HepG2 (cell line): ENCODE measurements around the gene ACAP3. TPM values are rescaled to one million over a fixed set of nuclear protein-coding genes. Genes with fewer than 3 reads are reported as not detected.
A peak's percentile ranks its signal among the peaks of the same experiment; 100 is the strongest.

Source experiments
- CCDC6 ChIP-seq: sonication (generic); formaldehyde crosslinking; IDR thresholded peaks from 2 replicates; pipeline ENCODE4 v1.8.1; 2022; ENCODE audit warnings: mild to moderate bottlenecking, missing genetic modification reagents, moderate library complexity
- NR3C1 ChIP-seq: sonication (generic); formaldehyde crosslinking; IDR thresholded peaks from 2 replicates; pipeline ENCODE4 v1.4.0; 2020; ENCODE audit warnings: missing genetic modification reagents
- ZNF17 ChIP-seq: sonication (generic); formaldehyde crosslinking; IDR thresholded peaks from 2 replicates; pipeline ENCODE4 v1.5.0; 2020; ENCODE audit warnings: mild to moderate bottlenecking, missing genetic modification reagents
- polyA plus RNA-seq, 8 experiments: library from polyadenylated mRNA; depleted of rRNA in 3 of 8; stranded (reverse) in 7 of 8; unstranded in 1 of 8; fragments of >200 nt; fragmentation: Illumina TruSeq in 4 of 8; extraction: Trizol in 4 of 8; gene quantifications; 2 replicates each; pipeline versions ENCODE4 v1.2.1 to v1.2.3, GENCODE V29; 2011 to 2016; ENCODE audit warnings: low read depth in 4 of 8, missing spikeins in 1 of 8, mixed read lengths in 1 of 8; ENCODE audit not compliant: insufficient read depth in 1 of 8
- total RNA-seq, 5 experiments: library from RNA; depleted of rRNA; stranded (reverse); fragments of >200 nt; fragmentation: Illumina TruSeq; extraction: Trizol; gene quantifications; 2 replicates each; pipeline ENCODE4 v1.2.3, GENCODE V29; 2016; ENCODE audit warnings: low read depth in 1 of 5
- TF ChIP-seq, protein P1 (sequence below): sonication (generic); formaldehyde crosslinking; IDR thresholded peaks from 2 replicates; pipeline ENCODE4 v1.5.0; 2020; ENCODE audit warnings: mild to moderate bottlenecking, missing genetic modification reagents, borderline replicate concordance
- TF ChIP-seq, protein P2 (sequence below): sonication (generic); formaldehyde crosslinking; IDR thresholded peaks from 2 replicates; pipeline ENCODE4 v1.9.0; 2021; ENCODE audit warnings: mild to moderate bottlenecking, missing genetic modification reagents
- TF ChIP-seq, protein P3 (sequence below): sonication (generic); formaldehyde crosslinking; IDR thresholded peaks from 2 replicates; pipeline ENCODE4 v1.5.0; 2020; ENCODE audit warnings: mild to moderate bottlenecking, missing genetic modification reagents, borderline replicate concordance
- TF ChIP-seq, protein P4 (sequence below): conservative IDR thresholded peaks from 2 replicates; pipeline ENCODE4 v1.6.1; 2018; ENCODE audit warnings: missing genetic modification reagents

ACAP3 gene
- total and polyA plus RNA-seq, 2 of the 13 experiments (the other 11 are each of a cell fraction or from before 2014, with no cell fraction given), result 29.4 to 50.8 TPM

DNA sequence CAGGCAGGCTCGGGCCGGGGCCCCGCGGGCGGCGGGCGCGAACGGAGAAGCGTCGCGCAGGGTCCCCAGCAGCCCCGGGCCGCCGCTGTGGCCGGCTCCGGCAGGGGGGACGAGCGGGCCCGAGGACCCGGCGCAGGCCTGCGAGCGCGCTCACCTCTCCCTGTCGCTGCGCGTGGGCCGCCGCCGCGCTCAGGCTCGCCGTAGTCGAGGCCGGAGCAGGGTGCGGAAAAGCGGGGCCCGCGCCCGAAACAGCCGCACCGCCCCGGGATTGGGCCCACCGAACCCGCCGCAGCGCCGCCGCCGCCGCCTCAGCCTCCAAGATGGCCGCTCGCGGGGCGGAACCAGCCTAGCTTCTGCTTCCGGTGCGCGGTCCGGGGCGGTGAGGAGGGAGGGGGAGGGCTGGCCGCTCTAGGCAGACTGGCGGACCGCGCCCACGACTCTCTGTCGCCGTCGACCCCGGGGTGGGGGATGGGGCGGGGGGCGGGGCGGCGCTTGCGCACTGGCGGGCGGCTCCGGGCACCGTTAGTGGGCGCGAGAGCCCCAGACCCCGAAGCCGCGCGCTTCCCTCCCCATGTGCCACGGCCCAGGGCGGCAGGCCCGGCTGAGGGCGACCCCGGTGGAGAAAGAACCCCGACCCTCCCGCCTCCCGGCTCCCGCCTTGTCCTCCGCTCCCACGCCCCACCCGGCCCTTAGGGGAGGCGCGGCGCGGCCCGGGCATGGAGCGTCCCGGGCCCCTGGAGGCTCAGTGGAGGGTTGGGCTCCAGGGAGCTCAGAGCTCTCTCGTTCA lies 34.0 kb downstream of the ACAP3 start, which contains the start of gene UBE2J2 (continued):
- TF ChIP-seq, protein P1, sequence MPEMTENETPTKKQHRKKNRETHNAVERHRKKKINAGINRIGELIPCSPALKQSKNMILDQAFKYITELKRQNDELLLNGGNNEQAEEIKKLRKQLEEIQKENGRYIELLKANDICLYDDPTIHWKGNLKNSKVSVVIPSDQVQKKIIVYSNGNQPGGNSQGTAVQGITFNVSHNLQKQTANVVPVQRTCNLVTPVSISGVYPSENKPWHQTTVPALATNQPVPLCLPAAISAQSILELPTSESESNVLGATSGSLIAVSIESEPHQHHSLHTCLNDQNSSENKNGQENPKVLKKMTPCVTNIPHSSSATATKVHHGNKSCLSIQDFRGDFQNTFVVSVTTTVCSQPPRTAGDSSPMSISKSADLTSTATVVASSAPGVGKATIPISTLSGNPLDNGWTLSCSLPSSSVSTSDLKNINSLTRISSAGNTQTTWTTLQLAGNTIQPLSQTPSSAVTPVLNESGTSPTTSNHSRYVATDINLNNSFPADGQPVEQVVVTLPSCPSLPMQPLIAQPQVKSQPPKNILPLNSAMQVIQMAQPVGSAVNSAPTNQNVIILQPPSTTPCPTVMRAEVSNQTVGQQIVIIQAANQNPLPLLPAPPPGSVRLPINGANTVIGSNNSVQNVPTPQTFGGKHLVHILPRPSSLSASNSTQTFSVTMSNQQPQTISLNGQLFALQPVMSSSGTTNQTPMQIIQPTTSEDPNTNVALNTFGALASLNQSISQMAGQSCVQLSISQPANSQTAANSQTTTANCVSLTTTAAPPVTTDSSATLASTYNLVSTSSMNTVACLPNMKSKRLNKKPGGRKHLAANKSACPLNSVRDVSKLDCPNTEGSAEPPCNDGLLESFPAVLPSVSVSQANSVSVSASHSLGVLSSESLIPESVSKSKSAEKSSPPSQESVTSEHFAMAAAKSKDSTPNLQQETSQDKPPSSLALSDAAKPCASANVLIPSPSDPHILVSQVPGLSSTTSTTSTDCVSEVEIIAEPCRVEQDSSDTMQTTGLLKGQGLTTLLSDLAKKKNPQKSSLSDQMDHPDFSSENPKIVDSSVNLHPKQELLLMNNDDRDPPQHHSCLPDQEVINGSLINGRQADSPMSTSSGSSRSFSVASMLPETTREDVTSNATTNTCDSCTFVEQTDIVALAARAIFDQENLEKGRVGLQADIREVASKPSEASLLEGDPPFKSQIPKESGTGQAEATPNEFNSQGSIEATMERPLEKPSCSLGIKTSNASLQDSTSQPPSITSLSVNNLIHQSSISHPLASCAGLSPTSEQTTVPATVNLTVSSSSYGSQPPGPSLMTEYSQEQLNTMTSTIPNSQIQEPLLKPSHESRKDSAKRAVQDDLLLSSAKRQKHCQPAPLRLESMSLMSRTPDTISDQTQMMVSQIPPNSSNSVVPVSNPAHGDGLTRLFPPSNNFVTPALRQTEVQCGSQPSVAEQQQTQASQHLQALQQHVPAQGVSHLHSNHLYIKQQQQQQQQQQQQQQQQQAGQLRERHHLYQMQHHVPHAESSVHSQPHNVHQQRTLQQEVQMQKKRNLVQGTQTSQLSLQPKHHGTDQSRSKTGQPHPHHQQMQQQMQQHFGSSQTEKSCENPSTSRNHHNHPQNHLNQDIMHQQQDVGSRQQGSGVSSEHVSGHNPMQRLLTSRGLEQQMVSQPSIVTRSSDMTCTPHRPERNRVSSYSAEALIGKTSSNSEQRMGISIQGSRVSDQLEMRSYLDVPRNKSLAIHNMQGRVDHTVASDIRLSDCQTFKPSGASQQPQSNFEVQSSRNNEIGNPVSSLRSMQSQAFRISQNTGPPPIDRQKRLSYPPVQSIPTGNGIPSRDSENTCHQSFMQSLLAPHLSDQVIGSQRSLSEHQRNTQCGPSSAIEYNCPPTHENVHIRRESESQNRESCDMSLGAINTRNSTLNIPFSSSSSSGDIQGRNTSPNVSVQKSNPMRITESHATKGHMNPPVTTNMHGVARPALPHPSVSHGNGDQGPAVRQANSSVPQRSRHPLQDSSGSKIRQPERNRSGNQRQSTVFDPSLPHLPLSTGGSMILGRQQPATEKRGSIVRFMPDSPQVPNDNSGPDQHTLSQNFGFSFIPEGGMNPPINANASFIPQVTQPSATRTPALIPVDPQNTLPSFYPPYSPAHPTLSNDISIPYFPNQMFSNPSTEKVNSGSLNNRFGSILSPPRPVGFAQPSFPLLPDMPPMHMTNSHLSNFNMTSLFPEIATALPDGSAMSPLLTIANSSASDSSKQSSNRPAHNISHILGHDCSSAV, result no peak
- TF ChIP-seq, protein P2, sequence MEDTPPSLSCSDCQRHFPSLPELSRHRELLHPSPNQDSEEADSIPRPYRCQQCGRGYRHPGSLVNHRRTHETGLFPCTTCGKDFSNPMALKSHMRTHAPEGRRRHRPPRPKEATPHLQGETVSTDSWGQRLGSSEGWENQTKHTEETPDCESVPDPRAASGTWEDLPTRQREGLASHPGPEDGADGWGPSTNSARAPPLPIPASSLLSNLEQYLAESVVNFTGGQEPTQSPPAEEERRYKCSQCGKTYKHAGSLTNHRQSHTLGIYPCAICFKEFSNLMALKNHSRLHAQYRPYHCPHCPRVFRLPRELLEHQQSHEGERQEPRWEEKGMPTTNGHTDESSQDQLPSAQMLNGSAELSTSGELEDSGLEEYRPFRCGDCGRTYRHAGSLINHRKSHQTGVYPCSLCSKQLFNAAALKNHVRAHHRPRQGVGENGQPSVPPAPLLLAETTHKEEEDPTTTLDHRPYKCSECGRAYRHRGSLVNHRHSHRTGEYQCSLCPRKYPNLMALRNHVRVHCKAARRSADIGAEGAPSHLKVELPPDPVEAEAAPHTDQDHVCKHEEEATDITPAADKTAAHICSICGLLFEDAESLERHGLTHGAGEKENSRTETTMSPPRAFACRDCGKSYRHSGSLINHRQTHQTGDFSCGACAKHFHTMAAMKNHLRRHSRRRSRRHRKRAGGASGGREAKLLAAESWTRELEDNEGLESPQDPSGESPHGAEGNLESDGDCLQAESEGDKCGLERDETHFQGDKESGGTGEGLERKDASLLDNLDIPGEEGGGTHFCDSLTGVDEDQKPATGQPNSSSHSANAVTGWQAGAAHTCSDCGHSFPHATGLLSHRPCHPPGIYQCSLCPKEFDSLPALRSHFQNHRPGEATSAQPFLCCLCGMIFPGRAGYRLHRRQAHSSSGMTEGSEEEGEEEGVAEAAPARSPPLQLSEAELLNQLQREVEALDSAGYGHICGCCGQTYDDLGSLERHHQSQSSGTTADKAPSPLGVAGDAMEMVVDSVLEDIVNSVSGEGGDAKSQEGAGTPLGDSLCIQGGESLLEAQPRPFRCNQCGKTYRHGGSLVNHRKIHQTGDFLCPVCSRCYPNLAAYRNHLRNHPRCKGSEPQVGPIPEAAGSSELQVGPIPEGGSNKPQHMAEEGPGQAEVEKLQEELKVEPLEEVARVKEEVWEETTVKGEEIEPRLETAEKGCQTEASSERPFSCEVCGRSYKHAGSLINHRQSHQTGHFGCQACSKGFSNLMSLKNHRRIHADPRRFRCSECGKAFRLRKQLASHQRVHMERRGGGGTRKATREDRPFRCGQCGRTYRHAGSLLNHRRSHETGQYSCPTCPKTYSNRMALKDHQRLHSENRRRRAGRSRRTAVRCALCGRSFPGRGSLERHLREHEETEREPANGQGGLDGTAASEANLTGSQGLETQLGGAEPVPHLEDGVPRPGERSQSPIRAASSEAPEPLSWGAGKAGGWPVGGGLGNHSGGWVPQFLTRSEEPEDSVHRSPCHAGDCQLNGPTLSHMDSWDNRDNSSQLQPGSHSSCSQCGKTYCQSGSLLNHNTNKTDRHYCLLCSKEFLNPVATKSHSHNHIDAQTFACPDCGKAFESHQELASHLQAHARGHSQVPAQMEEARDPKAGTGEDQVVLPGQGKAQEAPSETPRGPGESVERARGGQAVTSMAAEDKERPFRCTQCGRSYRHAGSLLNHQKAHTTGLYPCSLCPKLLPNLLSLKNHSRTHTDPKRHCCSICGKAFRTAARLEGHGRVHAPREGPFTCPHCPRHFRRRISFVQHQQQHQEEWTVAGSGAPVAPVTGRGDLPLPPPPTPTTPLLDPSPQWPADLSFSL (CRISPR knock-in tag), result no peak
- no peak for TF ChIP-seq NR3C1 (CRISPR knock-in tag)
- TF ChIP-seq, protein P3, sequence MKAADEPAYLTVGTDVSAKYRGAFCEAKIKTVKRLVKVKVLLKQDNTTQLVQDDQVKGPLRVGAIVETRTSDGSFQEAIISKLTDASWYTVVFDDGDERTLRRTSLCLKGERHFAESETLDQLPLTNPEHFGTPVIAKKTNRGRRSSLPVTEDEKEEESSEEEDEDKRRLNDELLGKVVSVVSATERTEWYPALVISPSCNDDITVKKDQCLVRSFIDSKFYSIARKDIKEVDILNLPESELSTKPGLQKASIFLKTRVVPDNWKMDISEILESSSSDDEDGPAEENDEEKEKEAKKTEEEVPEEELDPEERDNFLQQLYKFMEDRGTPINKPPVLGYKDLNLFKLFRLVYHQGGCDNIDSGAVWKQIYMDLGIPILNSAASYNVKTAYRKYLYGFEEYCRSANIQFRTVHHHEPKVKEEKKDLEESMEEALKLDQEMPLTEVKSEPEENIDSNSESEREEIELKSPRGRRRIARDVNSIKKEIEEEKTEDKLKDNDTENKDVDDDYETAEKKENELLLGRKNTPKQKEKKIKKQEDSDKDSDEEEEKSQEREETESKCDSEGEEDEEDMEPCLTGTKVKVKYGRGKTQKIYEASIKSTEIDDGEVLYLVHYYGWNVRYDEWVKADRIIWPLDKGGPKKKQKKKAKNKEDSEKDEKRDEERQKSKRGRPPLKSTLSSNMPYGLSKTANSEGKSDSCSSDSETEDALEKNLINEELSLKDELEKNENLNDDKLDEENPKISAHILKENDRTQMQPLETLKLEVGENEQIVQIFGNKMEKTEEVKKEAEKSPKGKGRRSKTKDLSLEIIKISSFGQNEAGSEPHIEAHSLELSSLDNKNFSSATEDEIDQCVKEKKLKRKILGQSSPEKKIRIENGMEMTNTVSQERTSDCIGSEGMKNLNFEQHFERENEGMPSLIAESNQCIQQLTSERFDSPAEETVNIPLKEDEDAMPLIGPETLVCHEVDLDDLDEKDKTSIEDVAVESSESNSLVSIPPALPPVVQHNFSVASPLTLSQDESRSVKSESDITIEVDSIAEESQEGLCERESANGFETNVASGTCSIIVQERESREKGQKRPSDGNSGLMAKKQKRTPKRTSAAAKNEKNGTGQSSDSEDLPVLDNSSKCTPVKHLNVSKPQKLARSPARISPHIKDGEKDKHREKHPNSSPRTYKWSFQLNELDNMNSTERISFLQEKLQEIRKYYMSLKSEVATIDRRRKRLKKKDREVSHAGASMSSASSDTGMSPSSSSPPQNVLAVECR (CRISPR knock-in tag), result peak; percentile 73
- TF ChIP-seq, protein P4, sequence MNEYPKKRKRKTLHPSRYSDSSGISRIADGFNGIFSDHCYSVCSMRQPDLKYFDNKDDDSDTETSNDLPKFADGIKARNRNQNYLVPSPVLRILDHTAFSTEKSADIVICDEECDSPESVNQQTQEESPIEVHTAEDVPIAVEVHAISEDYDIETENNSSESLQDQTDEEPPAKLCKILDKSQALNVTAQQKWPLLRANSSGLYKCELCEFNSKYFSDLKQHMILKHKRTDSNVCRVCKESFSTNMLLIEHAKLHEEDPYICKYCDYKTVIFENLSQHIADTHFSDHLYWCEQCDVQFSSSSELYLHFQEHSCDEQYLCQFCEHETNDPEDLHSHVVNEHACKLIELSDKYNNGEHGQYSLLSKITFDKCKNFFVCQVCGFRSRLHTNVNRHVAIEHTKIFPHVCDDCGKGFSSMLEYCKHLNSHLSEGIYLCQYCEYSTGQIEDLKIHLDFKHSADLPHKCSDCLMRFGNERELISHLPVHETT (CRISPR knock-in tag), result peak; percentile 96
- TF ChIP-seq ZNF17, result no peak
- no peak; the same call in 1 of the 2 replicates for TF ChIP-seq CCDC6
